Measurements from ENCODE around the gene MSI2.

DNA sequence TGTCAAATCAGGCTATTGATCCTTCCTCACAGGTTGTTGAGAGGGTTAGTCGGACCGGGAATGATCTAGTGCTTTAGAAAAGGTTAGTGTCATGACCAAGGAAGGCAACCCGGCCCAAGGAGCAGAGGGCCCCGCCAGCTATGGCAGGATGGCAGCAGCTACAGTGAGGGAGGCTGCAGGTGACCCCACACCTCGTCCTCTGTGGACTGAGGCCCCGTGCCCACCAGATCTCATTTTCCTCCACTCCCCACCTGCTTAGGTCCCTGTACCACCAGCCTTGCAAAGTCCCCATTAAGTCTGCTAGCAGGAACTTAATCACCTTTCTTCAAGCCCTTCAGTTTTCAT, 381.3 kb downstream of the MSI2 start:
- no peak for TF ChIP-seq ZNF274 (IDR thresholded peaks at IDR 0.05; ENCODE audit: low read depth, low read length)
- no peak for TF ChIP-seq SUZ12 (IDR thresholded peaks at IDR 0.05; ENCODE audit: extremely low read depth, insufficient read depth, insufficient read length)
